ENCODE results near the gene C11orf65.
"Not testable (repeated sequence)": the region's sequence is repeated elsewhere in the genome, so short reads cannot be mapped to it uniquely, and the experiment has no call there.

Gene C11orf65

GRCh38 chr11:108431997-108432396 is 35.3 kb downstream of the C11orf65 start:
- no peak for TF ChIP-seq CTCF (conservative IDR thresholded peaks at IDR 0.05; ENCODE audit: low read depth, low read length)
- no peak for DNase-seq (ENCODE audit: low read depth)
- H3K4me3 ChIP-seq (ENCODE audit: low read length) = no peak overlapping the region

- no peak for TF ChIP-seq CTCF (conservative IDR thresholded peaks at IDR 0.05; ENCODE audit: low read depth, low read length)
- no peak overlapping the region for H3K4me3 ChIP-seq (ENCODE audit: low read length)
- DNase-seq (ENCODE audit: low read depth) = no peak
Measured at GRCh38 chr11:108431370-108431769, 36.0 kb downstream of the C11orf65 start.

GRCh38 chr11:108417551-108417950 is 49.8 kb downstream of the C11orf65 start:
- not testable (repeated sequence) for DNase-seq (ENCODE audit: low read depth); H3K4me3 ChIP-seq (ENCODE audit: low read length)
- TF ChIP-seq CTCF (conservative IDR thresholded peaks at IDR 0.05; ENCODE audit: low read depth, low read length) = peak; percentile 21

GRCh38 chr11:108414958-108415357 is 52.4 kb downstream of the C11orf65 start:
- no peak for DNase-seq (ENCODE audit: low read depth)
- TF ChIP-seq CTCF (conservative IDR thresholded peaks at IDR 0.05; ENCODE audit: low read depth, low read length) = no peak

GRCh38 chr11:108405706-108406105 is 61.6 kb downstream of the C11orf65 start:
- no peak for DNase-seq (ENCODE audit: low read depth)
- H3K4me3 ChIP-seq (ENCODE audit: low read length) = no peak overlapping the region
- no peak for TF ChIP-seq CTCF (conservative IDR thresholded peaks at IDR 0.05; ENCODE audit: low read depth, low read length)

More at GRCh38 chr11:108414958-108415357, 52.4 kb downstream of the C11orf65 start:
- H3K4me3 ChIP-seq (ENCODE audit: low read length) = no peak overlapping the region

GRCh38 chr11:108403052-108403451 is 64.3 kb downstream of the C11orf65 start:
- no peak for DNase-seq (ENCODE audit: low read depth)
- TF ChIP-seq CTCF (conservative IDR thresholded peaks at IDR 0.05; ENCODE audit: low read depth, low read length) = no peak
- no peak overlapping the region for H3K4me3 ChIP-seq (ENCODE audit: low read length)

GRCh38 chr11:108402241-108402640 is 65.1 kb downstream of the C11orf65 start:
- TF ChIP-seq CTCF (conservative IDR thresholded peaks at IDR 0.05; ENCODE audit: low read depth, low read length) = no peak
- DNase-seq (ENCODE audit: low read depth) = no peak
- no peak overlapping the region for H3K4me3 ChIP-seq (ENCODE audit: low read length)
